A549 treated with Mapracorat at 1 μM for 4 hours (cell line): Measurements from ENCODE around the gene HPRT1. TPM values are rescaled to one million over a fixed set of nuclear protein-coding genes. Genes with fewer than 3 reads are reported as not detected.

ENCODE experiments used
- total RNA-seq: library from RNA; stranded (reverse); fragments of 200-300 nt; extraction: Qiagen RNA extraction; gene quantifications from 5 replicates; pipeline ENCODE4 v1.2.3, GENCODE V29; 2022

The HPRT1 gene
- 99.2 to 131 TPM (median 107 TPM) in 5 replicates for total RNA-seq

GRCh38 chrX:134460005-134460861, at the start of gene HPRT1:
HPRT1 (plus strand) TSS chrX:134460165; CDS start chrX:134460312, 147 bp downstream.

Other genes starting within 250 kb of the HPRT1 start
- not detected in 5 replicates for gene CCDC160, start 223.0 kb upstream of the HPRT1 start, total RNA-seq
- gene PHF6, start 86.9 kb upstream of the HPRT1 start, total RNA-seq, result 10.1 to 15.4 TPM (median 13.5 TPM) in 5 replicates
- 0.48 to 0.80 TPM (median 0.73 TPM) in 5 replicates for gene PLAC1, start 198.3 kb downstream of the HPRT1 start, total RNA-seq